Thymus (tissue), 11 donors: Measurements from ENCODE around the gene IFITM5. TPM values are rescaled to one million over a fixed set of nuclear protein-coding genes. Genes with fewer than 3 reads are reported as not detected.
A peak's percentile ranks its signal among the peaks of the same experiment; 100 is the strongest.

ENCODE experiments used
- DNase-seq, 9 donors: peaks; one replicate each; pipeline ENCODE4 v3.0.0-alpha.2; 2013; ENCODE audit warnings: low spot score in 9 of 9, low read depth in 6 of 9, missing footprints in 1 of 9
- H3K27ac ChIP-seq, 2 donors: one replicate each; pipeline ENCODE4 v1.5.1; 2013; ENCODE audit warnings: control low read depth in 1 of 2, low read depth in 1 of 2, low read length in 1 of 2, mild to moderate bottlenecking in 1 of 2, moderate library complexity in 1 of 2
- H3K27me3 ChIP-seq, 2 donors: one replicate each; pipeline ENCODE4 v1.5.1; 2013; ENCODE audit warnings: low read length in 1 of 2; ENCODE audit not compliant: control insufficient read depth in 2 of 2, insufficient read depth in 1 of 2
- H3K36me3 ChIP-seq, 2 donors: one replicate each; pipeline ENCODE4 v1.5.1; 2013; ENCODE audit warnings: low read length in 1 of 2, mild to moderate bottlenecking in 1 of 2, moderate library complexity in 1 of 2; ENCODE audit not compliant: control insufficient read depth in 2 of 2, insufficient read depth in 2 of 2
- H3K4me1 ChIP-seq, 2 donors: one replicate each; pipeline ENCODE4 v1.5.1; 2013; ENCODE audit warnings: low read length in 2 of 2; ENCODE audit not compliant: control insufficient read depth in 2 of 2, insufficient read depth in 2 of 2
- H3K4me3 ChIP-seq, 2 donors: one replicate each; pipeline ENCODE4 v1.5.1; 2013; ENCODE audit warnings: low read length in 2 of 2, control low read depth in 1 of 2, mild to moderate bottlenecking in 1 of 2
- H3K9me3 ChIP-seq, 2 donors: one replicate each; pipeline ENCODE4 v1.5.1; 2013; ENCODE audit warnings: low read length in 1 of 2, mild to moderate bottlenecking in 1 of 2; ENCODE audit not compliant: control insufficient read depth in 2 of 2, insufficient read depth in 1 of 2
- WGBS: extraction: QIAGEN DNeasy Blood & Tissue Kit; methylation state at CpG from one replicate; pipeline ENCODE4 v1.1.7; 2013; 5-methylcytosine and 5-hydroxymethylcytosine counted together
- polyA plus RNA-seq: library from polyadenylated mRNA; stranded (reverse); fragments of 200-250 nt; gene quantifications from one replicate; pipeline ENCODE4 v1.2.3, GENCODE V29; 2013
- total RNA-seq: library from RNA; stranded (reverse); fragments of 120-200 nt; gene quantifications from one replicate; pipeline ENCODE4 v1.2.4, GENCODE V29; 2013
- donor health status: healthy.

The IFITM5 gene
- total and polyA plus RNA-seq, 2 donors, result 0.25 TPM; not detected in 1

- Histone ChIP-seq H3K9me3 (peaks cover 1 to 9% of the 10 kb centered on the region in 2 donors), H3K4me1 (peaks cover 2 to 47% of the 10 kb centered on the region in 2 donors), H3K27me3 (peaks cover 60 to 71% of the 10 kb centered on the region in 2 donors), H3K27ac (no peak overlapping the region), H3K4me3 (peak overlapping the region in 1 of 2 donors; percentile 8), H3K36me3 (peaks cover 0 to 5% of the 10 kb centered on the region in 2 donors)
- 69% methylated on average over 4 of the region's 4 CpGs for WGBS
- no peak for DNase-seq
Measured at GRCh38 chr11:282171-282570, 17.2 kb downstream of the IFITM5 start.

GRCh38 chr11:281486-282161, 17.7 kb downstream of the IFITM5 start:
- Histone ChIP-seq H3K27ac (peak overlapping the region; percentile 12 to 17), H3K4me1 (peaks cover 0 to 43% of the 10 kb centered on the region in 2 donors), H3K4me3 (peak overlapping the region; percentile 8 to 41), H3K9me3 (peaks cover 1 to 9% of the 10 kb centered on the region in 2 donors), H3K36me3 (peaks cover 0 to 2% of the 10 kb centered on the region in 2 donors), H3K27me3 (peaks cover 60 to 71% of the 10 kb centered on the region in 2 donors)
- WGBS, result 39% methylated on average over 26 of the region's 26 CpGs
- no peak for DNase-seq

- WGBS, result 11% methylated on average over 79 of the region's 79 CpGs
- Histone ChIP-seq H3K4me3 (peak overlapping the region; percentile 20 to 41), H3K4me1 (peaks cover 0 to 40% of the 10 kb centered on the region in 2 donors), H3K27me3 (peaks cover 57 to 71% of the 10 kb centered on the region in 2 donors), H3K36me3 (no peaks in the 10 kb centered on the region), H3K27ac (peak overlapping the region; percentile 32 to 60), H3K9me3 (peaks cover 1 to 9% of the 10 kb centered on the region in 2 donors)
- peak in 2 of 9 donors; percentile 38 to 58 for DNase-seq
Measured at GRCh38 chr11:280706-281485, 18.4 kb downstream of the IFITM5 start.

GRCh38 chr11:279966-280705, 19.2 kb downstream of the IFITM5 start:
- H3K9me3 ChIP-seq, result peaks cover 1 to 9% of the 10 kb centered on the region in 2 donors
- DNase-seq, result peak in 2 of 9 donors; percentile 45 to 67
- 4% methylated on average over 85 of the region's 85 CpGs for WGBS
- H3K4me3 ChIP-seq, result peak overlapping the region; percentile 24 to 41
- H3K27me3 ChIP-seq, result peaks cover 56 to 71% of the 10 kb centered on the region in 2 donors
- H3K4me1 ChIP-seq, result peaks cover 0 to 40% of the 10 kb centered on the region in 2 donors
- H3K36me3 ChIP-seq, result no peaks in the 10 kb centered on the region
- peak overlapping the region in 1 of 2 donors; percentile 52 for H3K27ac ChIP-seq

GRCh38 chr11:279040-279965, 20.0 kb downstream of the IFITM5 start:
- Histone ChIP-seq H3K27me3 (peaks cover 54 to 70% of the 10 kb centered on the region in 2 donors), H3K36me3 (no peaks in the 10 kb centered on the region), H3K4me1 (peaks cover 0 to 40% of the 10 kb centered on the region in 2 donors), H3K9me3 (peaks cover 1 to 9% of the 10 kb centered on the region in 2 donors), H3K27ac (peak overlapping the region in 1 of 2 donors; percentile 36), H3K4me3 (peak overlapping the region; percentile 24 to 41)
- 20% methylated on average over 97 of the region's 97 CpGs for WGBS
- peak in 1 of 9 donors; percentile 34 for DNase-seq

GRCh38 chr11:278001-278951, 21.1 kb downstream of the IFITM5 start, which contains the start of gene NLRP6:
Gene NLRP6, plus strand, starts transcription at chr11:278407. Its CDS starts 163 bp downstream, at chr11:278570.
- H3K4me3 ChIP-seq, result peak within 1 kb of the TSS in 1 of 2 donors; percentile 41
- H3K27me3 ChIP-seq, result peaks cover 48 to 62% of the 10 kb centered on the region in 2 donors
- peaks cover 0 to 40% of the 10 kb centered on the region in 2 donors for H3K4me1 ChIP-seq
- WGBS, result 93% methylated on average over 21 of the region's 21 CpGs
- no peaks in the 10 kb centered on the region for H3K36me3 ChIP-seq
- DNase-seq, result no peak
- H3K9me3 ChIP-seq, result peaks cover 1 to 9% of the 10 kb centered on the region in 2 donors
- H3K27ac ChIP-seq, result peak within 1 kb of the TSS in 1 of 2 donors; percentile 18

GRCh38 chr11:276219-276618, 23.1 kb downstream of the IFITM5 start:
- H3K36me3 ChIP-seq, result no peaks in the 10 kb centered on the region
- no peak overlapping the region for H3K27ac ChIP-seq
- no peak for DNase-seq
- peaks cover 0 to 31% of the 10 kb centered on the region in 2 donors for H3K4me1 ChIP-seq
- H3K4me3 ChIP-seq, result no peak overlapping the region
- H3K27me3 ChIP-seq, result peaks cover 30 to 46% of the 10 kb centered on the region in 2 donors
- H3K9me3 ChIP-seq, result peaks cover under 1 to 9% of the 10 kb centered on the region in 2 donors
